ENCODE data around the gene WIPF1.

GRCh38 chr2:174597009-174597344 is 627 bp downstream of the WIPF1 start:
- TF ChIP-seq CTCF (IDR thresholded peaks at IDR 0.05; ENCODE audit: extremely low read depth in 1 of 2, insufficient read depth in 1 of 2, low read depth in 1 of 2, low read length in 2 of 2) (no peak), EZH2 (IDR thresholded peaks at IDR 0.05; ENCODE audit: borderline replicate concordance, low read depth, low read length, severe bottlenecking) (no peak), MAX (IDR thresholded peaks at IDR 0.05; ENCODE audit: insufficient read depth, insufficient read length) (no peak), POLR2A (IDR thresholded peaks at IDR 0.05; ENCODE audit: low read depth, low read length) (no peak), GATA2 (IDR thresholded peaks at IDR 0.05; ENCODE audit: insufficient read depth, insufficient read length, low read depth, low read length) (no peak), POLR2AphosphoS5 (IDR thresholded peaks at IDR 0.05; ENCODE audit: insufficient read depth, low read depth, low read length) (no peak), JUN (IDR thresholded peaks at IDR 0.05; ENCODE audit: borderline replicate concordance, insufficient read depth, insufficient read length, low read depth) (no peak)

Measured in endothelial cell of umbilical vein (primary cell).